HepG2 (cell line): Measurements from ENCODE around the gene SPI1. TPM values are rescaled to one million over a fixed set of nuclear protein-coding genes. Genes with fewer than 3 reads are reported as not detected.

Source experiments
- GPBP1L1 ChIP-seq: sonication (generic); formaldehyde crosslinking; IDR thresholded peaks from 2 replicates; pipeline ENCODE4 v1.5.0; 2020; ENCODE audit warnings: mild to moderate bottlenecking, missing genetic modification reagents
- GRHL1 ChIP-seq: sonication (generic); formaldehyde crosslinking; conservative IDR thresholded peaks from 2 replicates; pipeline ENCODE4 v1.8.0; 2022; ENCODE audit warnings: missing genetic modification reagents
- GTF2F1 ChIP-seq: fragments of 150-350 bp; IDR thresholded peaks from 2 replicates; pipeline ENCODE4 v1.6.1; 2014; ENCODE audit warnings: low read length
- KDM2A ChIP-seq: sonication (generic); formaldehyde crosslinking; IDR thresholded peaks from 2 replicates; pipeline ENCODE4 v1.4.0; 2020; ENCODE audit warnings: low read depth, missing genetic modification reagents, borderline replicate concordance
- MLLT10 ChIP-seq: sonication (generic); formaldehyde crosslinking; IDR thresholded peaks from 2 replicates; pipeline ENCODE4 v1.4.0; 2020; ENCODE audit warnings: missing genetic modification reagents
- MYPOP ChIP-seq: sonication (generic); formaldehyde crosslinking; IDR thresholded peaks from 2 replicates; pipeline ENCODE4 v1.8.1; 2023; ENCODE audit warnings: mild to moderate bottlenecking, moderate library complexity, missing genetic modification reagents
- RARG ChIP-seq: sonication (generic); formaldehyde crosslinking; IDR thresholded peaks from 2 replicates; pipeline ENCODE4 v1.4.0; 2020; ENCODE audit warnings: low read depth, mild to moderate bottlenecking, missing genetic modification reagents
- RERE ChIP-seq: IDR thresholded peaks from 2 replicates; pipeline ENCODE4 v1.6.1; 2016; ENCODE audit warnings: low read depth, missing genetic modification reagents, missing compliant biosample characterization
- SMC3 ChIP-seq: IDR thresholded peaks from 2 replicates; pipeline ENCODE4 v1.6.1; 2011; ENCODE audit warnings: low read length, improper control_type of control experiment
- SNRNP70 ChIP-seq: fragments of 200-400 bp; formaldehyde crosslinking; IDR thresholded peaks from 2 replicates; pipeline ENCODE4 v1.6.1; 2017; ENCODE audit warnings: mild to moderate bottlenecking, low read depth, low read length, moderate library complexity
- ZKSCAN5 ChIP-seq: sonication (generic); formaldehyde crosslinking; IDR thresholded peaks from 2 replicates; pipeline ENCODE4 v1.5.1; 2020; ENCODE audit warnings: mild to moderate bottlenecking, missing genetic modification reagents
- ZNF225 ChIP-seq: sonication (generic); formaldehyde crosslinking; IDR thresholded peaks from 2 replicates; pipeline ENCODE4 v1.4.0; 2020; ENCODE audit warnings: mild to moderate bottlenecking, missing genetic modification reagents
- ZNF230 ChIP-seq: sonication (generic); formaldehyde crosslinking; IDR thresholded peaks from 2 replicates; pipeline ENCODE4 v1.4.0; 2020; ENCODE audit warnings: mild to moderate bottlenecking, missing genetic modification reagents
- ZNF251 ChIP-seq: sonication (generic); formaldehyde crosslinking; IDR thresholded peaks from 2 replicates; pipeline ENCODE4 v1.9.0; 2021; ENCODE audit warnings: mild to moderate bottlenecking, missing genetic modification reagents
- ZNF264 ChIP-seq: sonication (generic); formaldehyde crosslinking; IDR thresholded peaks from 2 replicates; pipeline ENCODE4 v1.4.0; 2020; ENCODE audit warnings: missing genetic modification reagents
- ZNF329 ChIP-seq: sonication (generic); formaldehyde crosslinking; IDR thresholded peaks from 2 replicates; pipeline ENCODE4 v1.9.0; 2021; ENCODE audit warnings: low read depth, mild to moderate bottlenecking, missing genetic modification reagents
- ZNF580 ChIP-seq: IDR thresholded peaks from 2 replicates; pipeline ENCODE4 v1.6.1; 2016; ENCODE audit warnings: low read depth, borderline replicate concordance
- ZNF747 ChIP-seq: sonication (generic); formaldehyde crosslinking; IDR thresholded peaks from 2 replicates; pipeline ENCODE4 v1.8.1; 2023; ENCODE audit warnings: missing genetic modification reagents, mild to moderate bottlenecking, borderline replicate concordance
- ZNF883 ChIP-seq: sonication (generic); formaldehyde crosslinking; IDR thresholded peaks from 2 replicates; pipeline ENCODE4 v1.5.1; 2020; ENCODE audit warnings: mild to moderate bottlenecking, missing genetic modification reagents; ENCODE audit errors: not compliant biosample characterization
- polyA plus RNA-seq, 8 experiments: library from polyadenylated mRNA; depleted of rRNA in 3 of 8; stranded (reverse) in 7 of 8; unstranded in 1 of 8; fragments of >200 nt; fragmentation: Illumina TruSeq in 4 of 8; extraction: Trizol in 4 of 8; gene quantifications; 2 replicates each; pipeline versions ENCODE4 v1.2.1 to v1.2.3, GENCODE V29; 2011 to 2016; ENCODE audit warnings: low read depth in 4 of 8, missing spikeins in 1 of 8, mixed read lengths in 1 of 8; ENCODE audit not compliant: insufficient read depth in 1 of 8
- total RNA-seq, 5 experiments: library from RNA; depleted of rRNA; stranded (reverse); fragments of >200 nt; fragmentation: Illumina TruSeq; extraction: Trizol; gene quantifications; 2 replicates each; pipeline ENCODE4 v1.2.3, GENCODE V29; 2016; ENCODE audit warnings: low read depth in 1 of 5

The SPI1 gene
- total and polyA plus RNA-seq, 2 of the 13 experiments (the other 11 are each of a cell fraction or from before 2014, with no cell fraction given): not detected

GRCh38 chr11:47373876-47374719 lies 4.2 kb downstream of the SPI1 start (continued):
- TF ChIP-seq GRHL1 (CRISPR knock-in tag): no peak
- no peak for TF ChIP-seq ZNF230
- no peak for TF ChIP-seq ZNF883
- no peak for TF ChIP-seq MYPOP (CRISPR knock-in tag)
- TF ChIP-seq KDM2A: peak; percentile 69; the same call in 1 of the 2 replicates
- no peak for TF ChIP-seq ZNF264
- TF ChIP-seq ZNF747 (CRISPR knock-in tag): no peak
- TF ChIP-seq ZNF251: no peak
- peak; percentile 76 for TF ChIP-seq SMC3
- no peak for TF ChIP-seq GTF2F1
- no peak for TF ChIP-seq MLLT10 (CRISPR knock-in tag)
- no peak for TF ChIP-seq ZKSCAN5
- no peak for TF ChIP-seq ZNF225 (CRISPR knock-in tag)
- TF ChIP-seq ZNF329 (CRISPR knock-in tag): no peak
- no peak for TF ChIP-seq SNRNP70
- TF ChIP-seq ZNF580 (CRISPR knock-in tag): no peak
- TF ChIP-seq RERE (CRISPR knock-in tag): no peak
- TF ChIP-seq GPBP1L1: no peak
- no peak for TF ChIP-seq RARG (CRISPR knock-in tag)
